Stomach (tissue), 9 donors: ENCODE results near the gene ARID5A. TPM values are rescaled to one million over a fixed set of nuclear protein-coding genes. Genes with fewer than 3 reads are reported as not detected.

Experiments
- DNase-seq, 2 donors: peaks; one replicate each; pipeline versions ENCODE4 v3.0.0 to v3.0.0-alpha.2; 2013 to 2019
- H3K27ac ChIP-seq, 5 donors: fragments of 200-600 bp in 4 of 5; sonication (generic) in 4 of 5; one replicate each; pipeline ENCODE4 v1.5.1; 2013 to 2019; ENCODE audit warnings: mild to moderate bottlenecking in 1 of 5, moderate library complexity in 1 of 5
- H3K27me3 ChIP-seq, 3 donors: fragments of 200-600 bp; sonication (generic); one replicate each; pipeline ENCODE4 v1.5.1; 2017 to 2019; ENCODE audit warnings: mixed run types in 1 of 3
- H3K36me3 ChIP-seq, 4 donors: fragments of 200-600 bp; sonication (generic); 1 replicate in 3 of 4; 2 replicates in 1 of 4; pipeline ENCODE4 v1.5.1; 2016 to 2019
- H3K4me1 ChIP-seq, 4 donors: fragments of 200-600 bp; sonication (generic); one replicate each; pipeline ENCODE4 v1.5.1; 2016 to 2019
- H3K4me3 ChIP-seq, 4 donors: fragments of 200-600 bp; sonication (generic) in 3 of 4; one replicate each; pipeline ENCODE4 v1.5.1; 2016 to 2019; ENCODE audit warnings: mild to moderate bottlenecking in 1 of 4
- H3K9me3 ChIP-seq, 4 donors: fragments of 200-600 bp; sonication (generic); one replicate each; pipeline ENCODE4 v1.5.1; 2016 to 2019
- EP300 ChIP-seq: sonication (generic); formaldehyde crosslinking; IDR thresholded peaks from one replicate; pipeline ENCODE4 v1.6.1; 2017; ENCODE audit warnings: antibody characterized with exemption
- POLR2A ChIP-seq, 4 donors: fragments of 450-650 bp; IDR thresholded peaks; one replicate each; pipeline ENCODE4 v1.6.1; 2016; ENCODE audit warnings: antibody characterized with exemption in 4 of 4, control low read depth in 2 of 4, mild to moderate bottlenecking in 1 of 4, moderate library complexity in 1 of 4
- POLR2AphosphoS5 ChIP-seq, 3 donors: sonication (generic); formaldehyde crosslinking; IDR thresholded peaks; one replicate each; pipeline ENCODE4 v1.6.1; 2016; ENCODE audit warnings: antibody characterized with exemption in 3 of 3
- WGBS, 5 donors: extraction: QIAGEN DNeasy Blood & Tissue Kit in 3 of 5; methylation state at CpG; one replicate each; pipeline versions ENCODE4 v1.1.5 to v1.1.7; 2013 to 2018; 5-methylcytosine and 5-hydroxymethylcytosine counted together
- intact Hi-C: fragments of 100-400 bp; cut with DNase I; formaldehyde crosslinking; loops from one replicate; pipeline ENCODE4 v1.15.1; 2023; ENCODE audit warnings: low total_unique reads
- polyA plus RNA-seq, 3 donors: library from polyadenylated mRNA; stranded (reverse); fragments of 200-250 nt; gene quantifications; one replicate each; pipeline ENCODE4 v1.2.3, GENCODE V29; 2013
- total RNA-seq, 5 donors: library from RNA; depleted of rRNA; stranded (reverse); fragments of >200 nt; gene quantifications; one replicate each; pipeline versions ENCODE4 v1.1.0 to v1.2.3, GENCODE V29; 2014 to 2016
- TF ChIP-seq, protein P1 (sequence below), 7 experiments: fragments of 450-650 bp in 4 of 7; fragments of 200-600 bp in 3 of 7; sonication (generic) in 3 of 7; IDR thresholded peaks; one replicate each; pipeline ENCODE4 v1.5.1; 2016 to 2019; ENCODE audit warnings: antibody characterized with exemption in 7 of 7, control low read depth in 2 of 7, mild to moderate bottlenecking in 1 of 7
- donor health status: healthy with polysubstance abuse.
- donor health status: Bipolar disorder and iron deficiency.
- donor health status: healthy.

ARID5A gene
- total and polyA plus RNA-seq, 8 donors = 1.2 to 26.8 (median 14.6) TPM

DNA sequence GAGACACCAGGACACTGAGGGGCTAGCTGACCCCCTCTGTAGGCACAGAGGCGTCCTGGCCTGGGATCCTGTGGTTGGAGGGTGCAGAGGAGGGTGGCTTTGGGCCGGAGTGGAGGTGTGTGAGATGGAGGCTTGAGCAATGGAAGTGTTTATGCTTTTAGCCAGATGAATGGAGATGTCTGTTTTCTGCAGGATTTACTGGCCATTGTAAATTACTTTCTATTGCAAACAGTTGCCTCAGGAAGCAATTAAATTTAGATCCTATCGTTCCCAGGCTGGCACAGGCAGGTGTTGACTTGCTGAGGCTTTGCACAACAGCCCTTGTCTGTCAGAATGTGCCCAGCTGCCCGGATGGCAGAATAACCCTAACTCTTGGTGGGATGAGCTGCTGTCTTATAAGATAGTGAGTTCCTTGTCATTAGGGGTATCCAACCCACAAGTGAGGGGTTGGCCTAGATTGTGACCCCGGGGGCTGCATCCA is 1.8 kb upstream of the ARID5A start:
- no peaks in the 10 kb centered on the region for H3K9me3 ChIP-seq
- DNase-seq = no peak
- intact Hi-C loops = no loop called here
- WGBS, 5 donors = 40 to 67% (median 51%) methylated on average over 4 to 5 of the region's 5 CpGs
- TF ChIP-seq EP300 (no peak), POLR2A (IDR thresholded peaks at IDR 0.05) (no peak), POLR2AphosphoS5 (IDR thresholded peaks at IDR 0.05) (no peak)
- TF ChIP-seq, protein P1, sequence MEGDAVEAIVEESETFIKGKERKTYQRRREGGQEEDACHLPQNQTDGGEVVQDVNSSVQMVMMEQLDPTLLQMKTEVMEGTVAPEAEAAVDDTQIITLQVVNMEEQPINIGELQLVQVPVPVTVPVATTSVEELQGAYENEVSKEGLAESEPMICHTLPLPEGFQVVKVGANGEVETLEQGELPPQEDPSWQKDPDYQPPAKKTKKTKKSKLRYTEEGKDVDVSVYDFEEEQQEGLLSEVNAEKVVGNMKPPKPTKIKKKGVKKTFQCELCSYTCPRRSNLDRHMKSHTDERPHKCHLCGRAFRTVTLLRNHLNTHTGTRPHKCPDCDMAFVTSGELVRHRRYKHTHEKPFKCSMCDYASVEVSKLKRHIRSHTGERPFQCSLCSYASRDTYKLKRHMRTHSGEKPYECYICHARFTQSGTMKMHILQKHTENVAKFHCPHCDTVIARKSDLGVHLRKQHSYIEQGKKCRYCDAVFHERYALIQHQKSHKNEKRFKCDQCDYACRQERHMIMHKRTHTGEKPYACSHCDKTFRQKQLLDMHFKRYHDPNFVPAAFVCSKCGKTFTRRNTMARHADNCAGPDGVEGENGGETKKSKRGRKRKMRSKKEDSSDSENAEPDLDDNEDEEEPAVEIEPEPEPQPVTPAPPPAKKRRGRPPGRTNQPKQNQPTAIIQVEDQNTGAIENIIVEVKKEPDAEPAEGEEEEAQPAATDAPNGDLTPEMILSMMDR (IDR thresholded peaks at IDR 0.05) = no peak
- H3K4me3 ChIP-seq = no peak overlapping the region
- H3K4me1 ChIP-seq = peaks cover 62 to 91% (median 72%) of the 10 kb centered on the region in 4 donors
- H3K27ac ChIP-seq = peak overlapping the region in 4 of 5 donors; percentile 84 to 99 (median 92)
- no peaks in the 10 kb centered on the region for H3K36me3 ChIP-seq
- H3K27me3 ChIP-seq = no peaks in the 10 kb centered on the region

DNA sequence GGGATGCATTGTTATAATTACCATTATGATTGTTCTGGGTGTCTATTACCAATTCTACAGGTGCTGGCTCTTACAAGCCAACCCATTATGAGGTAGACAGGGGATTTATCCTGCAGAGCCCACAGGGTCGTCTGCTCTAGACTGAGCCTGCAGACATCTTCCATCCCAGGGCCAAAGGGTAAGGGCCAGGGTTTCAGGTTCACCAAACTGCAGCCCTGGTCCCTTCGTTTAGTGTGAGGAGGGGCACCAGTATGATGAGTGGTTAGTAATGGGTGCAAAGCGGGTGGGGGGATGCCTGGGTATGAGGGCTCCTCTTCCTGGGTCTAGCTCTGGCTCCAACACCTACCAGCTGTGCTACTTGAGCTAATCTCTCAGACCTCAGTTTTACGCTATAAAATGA is 1.2 kb upstream of the ARID5A start:
- TF ChIP-seq POLR2A (IDR thresholded peaks at IDR 0.05) (no peak), POLR2AphosphoS5 (IDR thresholded peaks at IDR 0.05) (no peak), EP300 (no peak)
- TF ChIP-seq, protein P1 (IDR thresholded peaks at IDR 0.05) = no peak
- no peak overlapping the region for H3K4me3 ChIP-seq
- WGBS, 5 donors = 81 to 94% (median 93%) methylated on average over 4 of the region's 4 CpGs
- no peaks in the 10 kb centered on the region for H3K27me3 ChIP-seq
- DNase-seq = no peak
- no peaks in the 10 kb centered on the region for H3K36me3 ChIP-seq
- peak overlapping the region in 4 of 5 donors; percentile 84 to 99 (median 92) for H3K27ac ChIP-seq
- H3K9me3 ChIP-seq = no peaks in the 10 kb centered on the region
- intact Hi-C loops = no loop called here
- H3K4me1 ChIP-seq = peaks cover 62 to 91% (median 78%) of the 10 kb centered on the region in 4 donors

DNA sequence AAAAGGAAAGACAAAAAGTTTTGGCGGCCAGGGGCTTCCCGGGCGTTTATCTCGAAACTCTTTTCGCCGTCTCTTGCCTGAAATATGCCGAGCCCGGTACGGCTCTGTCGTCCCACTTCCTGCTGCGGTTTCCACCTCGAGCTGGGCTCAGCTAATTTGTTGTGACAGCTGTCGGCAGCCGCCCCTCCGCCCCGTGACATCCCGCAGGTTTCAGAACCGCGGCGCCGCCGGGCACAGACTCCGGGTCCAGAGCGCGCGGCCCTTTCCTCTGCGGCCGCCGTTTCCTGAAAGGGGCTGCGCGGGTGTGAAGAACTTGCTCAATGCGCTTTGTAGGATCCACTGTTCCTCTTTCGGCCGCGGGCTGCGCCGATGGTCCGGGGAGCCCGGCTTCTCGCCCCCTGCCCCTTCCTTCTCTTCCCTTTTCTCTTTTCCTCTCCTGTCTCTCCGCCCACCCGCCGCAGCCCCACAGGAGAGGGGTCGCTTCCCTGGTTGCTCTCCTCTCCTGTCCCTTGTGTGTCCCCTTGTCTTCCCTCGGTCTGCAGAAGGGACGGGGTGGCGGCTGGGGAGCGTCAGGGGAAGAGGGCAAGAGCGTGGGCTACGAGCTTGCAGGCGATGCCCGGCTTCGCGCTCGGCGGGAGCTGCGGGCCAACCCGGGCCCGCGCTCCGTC is 648 bp downstream of the ARID5A start:
- Histone ChIP-seq H3K9me3 (no peaks in the 10 kb centered on the region), H3K4me3 (peak overlapping the region; percentile 84 to 97 (median 90)), H3K27ac (peak overlapping the region; percentile 89 to 99 (median 98)), H3K4me1 (peaks cover 59 to 92% (median 81%) of the 10 kb centered on the region in 4 donors), H3K36me3 (peaks cover 0 to 7% (median 3%) of the 10 kb centered on the region in 4 donors), H3K27me3 (no peaks in the 10 kb centered on the region)
- peak; percentile 79 to 88 for DNase-seq
- peak; percentile 48 to 61 (median 55) for TF ChIP-seq POLR2AphosphoS5 (IDR thresholded peaks at IDR 0.05)
- TF ChIP-seq EP300 = no peak
- WGBS, 5 donors = 0 to 1% (median 1%) methylated on average over 44 to 61 of the region's 61 CpGs
- intact Hi-C loops = no loop called here

DNA sequence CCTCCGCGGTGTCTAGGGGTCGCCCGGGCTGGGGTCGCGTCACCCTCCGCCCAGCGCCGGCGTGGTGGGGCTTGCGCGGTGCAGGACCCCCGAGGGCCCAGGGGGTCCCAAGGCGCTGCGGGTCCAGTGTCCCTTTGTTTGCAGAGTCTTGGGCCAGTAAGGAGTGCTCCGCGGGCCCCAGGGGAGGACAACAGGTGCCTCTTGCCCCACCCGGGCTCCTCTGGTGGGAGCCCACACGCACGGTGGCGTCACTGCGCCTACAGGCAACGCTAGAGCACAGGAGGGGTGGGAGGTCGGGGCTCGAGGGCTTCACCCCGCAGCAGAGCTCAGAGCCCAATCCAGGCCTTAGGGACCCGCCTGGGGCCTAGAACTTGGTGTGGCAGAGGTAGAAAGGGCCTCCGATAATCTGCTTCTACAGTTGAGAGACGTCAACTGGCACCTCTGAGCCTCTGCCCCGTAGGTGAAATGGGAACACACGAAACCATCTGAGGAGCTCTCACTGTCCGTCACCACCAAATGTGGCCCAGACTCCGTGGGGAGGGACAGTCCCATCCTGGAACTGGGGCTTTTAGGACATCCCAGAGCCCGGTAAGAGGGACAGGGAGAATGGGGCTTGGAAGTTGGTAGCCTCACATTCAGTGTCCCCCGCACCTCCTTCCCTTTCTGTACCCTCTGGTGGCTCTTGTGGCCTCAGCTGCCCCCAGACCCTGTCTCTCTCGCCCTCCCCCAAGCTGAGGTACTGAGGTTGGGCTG is 1.4 kb downstream of the ARID5A start:
- Histone ChIP-seq H3K36me3 (peaks cover 0 to 14% (median 7%) of the 10 kb centered on the region in 4 donors), H3K4me1 (peaks cover 52 to 92% (median 74%) of the 10 kb centered on the region in 4 donors), H3K27ac (peak overlapping the region; percentile 89 to 99 (median 98)), H3K9me3 (no peaks in the 10 kb centered on the region), H3K27me3 (no peaks in the 10 kb centered on the region), H3K4me3 (peak overlapping the region; percentile 84 to 97 (median 90))
- TF ChIP-seq POLR2A (IDR thresholded peaks at IDR 0.05) = no peak
- TF ChIP-seq POLR2AphosphoS5 (IDR thresholded peaks at IDR 0.05) = no peak
- no peak for TF ChIP-seq EP300
- TF ChIP-seq, protein P1 (IDR thresholded peaks at IDR 0.05) = no peak
- intact Hi-C loops = no loop called here
- peak in 1 of 2 donors; percentile 67 for DNase-seq
- WGBS, 5 donors = 18 to 40% (median 25%) methylated on average over 21 to 36 of the region's 36 CpGs
